Large intestine (tissue), 3 donors: ENCODE data around the gene SNAP91. TPM values are rescaled to one million over a fixed set of nuclear protein-coding genes. Genes with fewer than 3 reads are reported as not detected.
A peak's percentile ranks its signal among the peaks of the same experiment; 100 is the strongest.

ENCODE experiments used
- DNase-seq, 2 donors: peaks; one replicate each; pipeline versions ENCODE4 v3.0.0 to v3.0.0-alpha.2; 2013
- H3K27ac ChIP-seq: one replicate; pipeline ENCODE4 v1.5.1; 2013; ENCODE audit warnings: low read length
- H3K27me3 ChIP-seq: 2 replicates; pipeline ENCODE4 v1.6.1; 2013; ENCODE audit warnings: low read length; ENCODE audit not compliant: control insufficient read depth, insufficient read depth
- H3K36me3 ChIP-seq: 2 replicates; pipeline ENCODE4 v1.6.1; 2013; ENCODE audit warnings: low read length; ENCODE audit not compliant: control insufficient read depth, insufficient read depth
- H3K4me1 ChIP-seq: one replicate; pipeline ENCODE4 v1.6.1; 2013; ENCODE audit warnings: low read length; ENCODE audit not compliant: control insufficient read depth, insufficient read depth
- H3K4me3 ChIP-seq: one replicate; pipeline ENCODE4 v1.5.1; 2013; ENCODE audit warnings: low read length
- H3K9me3 ChIP-seq: one replicate; pipeline ENCODE4 v1.6.1; 2013; ENCODE audit warnings: mild to moderate bottlenecking, low read depth, low read length, moderate library complexity; ENCODE audit not compliant: control insufficient read depth
- WGBS: methylation state at CpG from one replicate; pipeline ENCODE4 v1.1.5; 2013; ENCODE audit warnings: low lambda C conversion rate; ENCODE audit not compliant: insufficient coverage; 5-methylcytosine and 5-hydroxymethylcytosine counted together
- polyA plus RNA-seq: library from polyadenylated mRNA; unstranded; fragments of 120-200 nt; gene quantifications from one replicate; pipeline ENCODE4 v1.2.1, GENCODE V29; 2013

Gene SNAP91
- polyA plus RNA-seq, 1 donor: 4.9 TPM

GRCh38 chr6:83511901-83512681, 196.8 kb downstream of the SNAP91 start, which contains the start of gene PRSS35:
Gene PRSS35 (plus strand): TSS chr6:83512534. CDS start chr6:83523442, 10,908 bp downstream.
- Histone ChIP-seq H3K27me3 (no peaks in the 10 kb centered on the region), H3K4me1 (peaks cover 10% of the 10 kb centered on the region), H3K27ac (peak within 1 kb of the TSS; percentile 70), H3K36me3 (no peaks in the 10 kb centered on the region), H3K9me3 (no peaks in the 10 kb centered on the region), H3K4me3 (peak within 1 kb of the TSS; percentile 39)
- no CpG with 5 or more reads among the region's 38 CpGs for WGBS
- DNase-seq: peak; percentile 43 to 70

- H3K4me1 ChIP-seq: peaks cover 10% of the 10 kb centered on the region
- H3K9me3 ChIP-seq: no peaks in the 10 kb centered on the region
- no peaks in the 10 kb centered on the region for H3K27me3 ChIP-seq
- DNase-seq: no peak
- H3K36me3 ChIP-seq: no peaks in the 10 kb centered on the region
- 80% methylated on average over 2 of the region's 8 CpGs for WGBS
- no peak overlapping the region for H3K4me3 ChIP-seq
- H3K27ac ChIP-seq: no peak overlapping the region
Measured at GRCh38 chr6:83511266-83511665, 197.6 kb downstream of the SNAP91 start.

GRCh38 chr6:83510791-83511190, 198.1 kb downstream of the SNAP91 start:
- Histone ChIP-seq H3K27me3 (no peaks in the 10 kb centered on the region), H3K4me1 (peaks cover 10% of the 10 kb centered on the region), H3K9me3 (no peaks in the 10 kb centered on the region), H3K36me3 (no peaks in the 10 kb centered on the region), H3K27ac (no peak overlapping the region), H3K4me3 (no peak overlapping the region)
- no CpG with 5 or more reads among the region's 3 CpGs for WGBS
- DNase-seq: no peak

- WGBS: no CpG with 5 or more reads among the region's 1 CpG
- no peak for DNase-seq
- no peaks in the 10 kb centered on the region for H3K36me3 ChIP-seq
- no peak overlapping the region for H3K4me3 ChIP-seq
- H3K4me1 ChIP-seq: peaks cover 10% of the 10 kb centered on the region
- H3K9me3 ChIP-seq: no peaks in the 10 kb centered on the region
- H3K27ac ChIP-seq: no peak overlapping the region
- no peaks in the 10 kb centered on the region for H3K27me3 ChIP-seq
Measured at GRCh38 chr6:83509441-83509840, 199.5 kb downstream of the SNAP91 start.

- Histone ChIP-seq H3K4me1 (peaks cover 2% of the 10 kb centered on the region), H3K4me3 (no peak overlapping the region), H3K27me3 (no peaks in the 10 kb centered on the region), H3K27ac (no peak overlapping the region), H3K9me3 (no peaks in the 10 kb centered on the region), H3K36me3 (no peaks in the 10 kb centered on the region)
- DNase-seq: no peak
- WGBS: 100% methylated on average over 2 of the region's 4 CpGs
Measured at GRCh38 chr6:83505356-83505755, 203.5 kb downstream of the SNAP91 start.

Other genes starting within 250 kb of the SNAP91 start
- gene PRSS35, start 196.6 kb downstream of the SNAP91 start, polyA plus RNA-seq: 9.0 TPM
- gene RIPPLY2, start 144.3 kb upstream of the SNAP91 start, polyA plus RNA-seq: 0.88 TPM
- 9.7 TPM for gene CYB5R4, start 150.6 kb upstream of the SNAP91 start, polyA plus RNA-seq